ENCODE measurements around the gene OXLD1. TPM values are rescaled to one million over a fixed set of nuclear protein-coding genes. Genes with fewer than 3 reads are reported as not detected.

OXLD1 gene
- total RNA-seq (10 to 100 TPM; 30.9 to 67.0 (median 50.2) TPM), polyA plus RNA-seq (100 to 1,000 TPM in 2 of 3 donors, 1 to 10 TPM in 1; 3.7 to 166 (median 120) TPM)
- long read RNA-seq, donor 1, transcript OXLD1-201 (2 exons, 620 nt) = minor isoform, 7 of 30 reads
- long read RNA-seq, donor 1, transcript OXLD1-206 (1 exons, 1,600 nt) = major isoform, 11 of 30 reads
- long read RNA-seq, donor 1, transcript OXLD1-207 (2 exons, 821 nt) = minor isoform, 7 of 30 reads
- long read RNA-seq, donor 1, partial matches to known transcripts = 0 of 30 reads
- long read RNA-seq, donor 1, other reads (novel, unspliced or antisense) = 0 of 30 reads
- long read RNA-seq, donor 2, transcript OXLD1-206 (1 exons, 1,600 nt) = major isoform, 8 of 16 reads
- long read RNA-seq, donor 2, transcript OXLD1-207 (2 exons, 821 nt) = minor isoform, 6 of 16 reads
- long read RNA-seq, donor 2, partial matches to known transcripts = 0 of 16 reads
- long read RNA-seq, donor 2, other reads (novel, unspliced or antisense) = 0 of 16 reads
- long read RNA-seq, donor 3, partial matches to known transcripts = 0 of 8 reads
- long read RNA-seq, donor 3, other reads (novel, unspliced or antisense) = 0 of 8 reads
- long read RNA-seq, donor 4, transcript OXLD1-201 (2 exons, 620 nt) = minor isoform, 16 of 50 reads
- long read RNA-seq, donor 4, transcript OXLD1-206 (1 exons, 1,600 nt) = major isoform, 22 of 50 reads
- long read RNA-seq, donor 4, transcript OXLD1-207 (2 exons, 821 nt) = minor isoform, 6 of 50 reads
- long read RNA-seq, donor 4, partial matches to known transcripts = 0 of 50 reads
- long read RNA-seq, donor 4, other reads (novel, unspliced or antisense) = 1 of 50 reads
- long read RNA-seq, donor 5, transcript OXLD1-206 (1 exons, 1,600 nt) = major isoform, 19 of 56 reads
- long read RNA-seq, donor 5, transcript OXLD1-207 (2 exons, 821 nt) = minor isoform, 15 of 56 reads
- long read RNA-seq, donor 5, transcript OXLD1-201 (2 exons, 620 nt) = minor isoform, 13 of 56 reads
- long read RNA-seq, donor 5, partial matches to known transcripts = 0 of 56 reads
- long read RNA-seq, donor 5, other reads (novel, unspliced or antisense) = 0 of 56 reads
- long read RNA-seq, donor 6, transcript OXLD1-201 (2 exons, 620 nt) = major isoform, 15 of 36 reads
- long read RNA-seq, donor 6, transcript OXLD1-206 (1 exons, 1,600 nt) = minor isoform, 10 of 36 reads
- long read RNA-seq, donor 6, partial matches to known transcripts = 0 of 36 reads
- long read RNA-seq, donor 6, other reads (novel, unspliced or antisense) = 2 of 36 reads
- long read RNA-seq, donor 7, transcript OXLD1-206 (1 exons, 1,600 nt) = major isoform, 6 of 12 reads
- long read RNA-seq, donor 7, partial matches to known transcripts = 0 of 12 reads
- long read RNA-seq, donor 7, other reads (novel, unspliced or antisense) = 0 of 12 reads
- long read RNA-seq, donor 8, transcript OXLD1-206 (1 exons, 1,600 nt) = major isoform, 9 of 17 reads
- long read RNA-seq, donor 8, partial matches to known transcripts = 0 of 17 reads
- long read RNA-seq, donor 8, other reads (novel, unspliced or antisense) = 0 of 17 reads
- long read RNA-seq, donor 9, transcript OXLD1-206 (1 exons, 1,600 nt) = major isoform, 7 of 12 reads
- long read RNA-seq, donor 9, partial matches to known transcripts = 0 of 12 reads
- long read RNA-seq, donor 9, other reads (novel, unspliced or antisense) = 0 of 12 reads
- long read RNA-seq, donor 10, transcript OXLD1-206 (1 exons, 1,600 nt) = major isoform, 12 of 20 reads
- long read RNA-seq, donor 10, partial matches to known transcripts = 0 of 20 reads
- long read RNA-seq, donor 10, other reads (novel, unspliced or antisense) = 0 of 20 reads

DNA sequence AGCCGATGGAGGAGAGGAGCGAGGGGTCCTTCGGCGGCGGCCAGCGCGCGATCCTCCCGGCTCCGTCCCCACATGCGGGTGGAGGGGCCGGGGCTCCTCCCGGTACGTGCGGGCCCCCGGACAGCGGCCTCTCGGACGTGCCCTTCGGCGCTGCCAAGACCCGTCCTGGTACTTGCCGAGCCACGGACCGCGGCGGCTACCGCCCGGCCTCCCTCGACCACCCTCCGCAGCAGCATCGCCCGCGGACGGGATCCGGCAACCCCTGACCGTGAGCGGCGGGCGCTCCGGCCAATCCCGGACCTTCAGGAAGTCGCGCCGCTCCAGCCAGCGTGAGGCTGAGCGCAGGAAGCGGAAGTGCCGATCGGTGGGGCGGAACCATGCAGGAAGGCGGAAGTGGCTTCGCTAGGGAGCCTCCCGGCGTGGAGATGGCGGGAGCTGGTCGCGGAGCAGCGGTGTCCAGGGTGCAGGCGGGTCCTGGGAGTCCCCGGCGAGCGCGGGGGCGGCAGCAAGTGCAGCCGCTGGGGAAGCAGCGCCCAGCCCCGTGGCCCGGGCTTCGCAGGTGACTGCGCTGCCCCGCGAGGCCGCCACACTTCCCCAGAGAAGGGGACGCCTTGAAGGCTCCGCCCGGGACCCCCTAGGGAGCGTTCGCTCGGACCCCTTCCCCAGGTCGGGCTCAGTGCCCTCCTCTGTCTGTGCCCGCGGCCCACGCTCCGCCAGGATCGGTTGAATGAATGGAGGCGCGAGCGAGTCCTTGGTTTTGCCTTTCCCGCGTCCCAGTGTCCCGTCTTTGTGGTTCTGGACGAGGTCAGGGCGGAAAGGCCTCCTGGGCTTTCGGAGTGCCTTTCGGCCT is at the start of gene OXLD1, which contains the start of gene CCDC137:
Gene OXLD1 (minus strand): TSS at position 264 of the 850 bp plus-strand sequence. CDS start 28 bp downstream, at position 236.
Gene CCDC137 (plus strand): TSS at position 396 of the 850 bp plus-strand sequence. CDS start 30 bp downstream, at position 426.
- DNase-seq = peak; percentile 94 to 97 (median 96)
- TF ChIP-seq CTCF (IDR thresholded peaks at IDR 0.05) = peak in 1 of 6 experiments; percentile 2
- peak; percentile 50 to 64 for TF ChIP-seq POLR2A (IDR thresholded peaks at IDR 0.05)
- peaks cover 8 to 27% of the 10 kb centered on the region in 2 donors for H3K4me1 ChIP-seq (replicated peaks in 1 of 2)
- peak within 1 kb of the TSS in 4 of 5 donors; percentile 66 to 93 (median 76) for H3K27ac ChIP-seq
- intact Hi-C loops (cut with DNase I) = no loop called here
- H3K36me3 ChIP-seq (replicated peaks in 1 of 2) = peaks cover 0 to 34% of the 10 kb centered on the region in 2 donors
- WGBS, 4 donors = 0% methylated on average over 5 to 96 of the region's 96 CpGs
- peak within 1 kb of the TSS; percentile 37 to 99 (median 82) for H3K4me3 ChIP-seq
- H3K9me3 ChIP-seq (replicated peaks in 1 of 3) = no peaks in the 10 kb centered on the region
- no peaks in the 10 kb centered on the region for H3K27me3 ChIP-seq

DNA sequence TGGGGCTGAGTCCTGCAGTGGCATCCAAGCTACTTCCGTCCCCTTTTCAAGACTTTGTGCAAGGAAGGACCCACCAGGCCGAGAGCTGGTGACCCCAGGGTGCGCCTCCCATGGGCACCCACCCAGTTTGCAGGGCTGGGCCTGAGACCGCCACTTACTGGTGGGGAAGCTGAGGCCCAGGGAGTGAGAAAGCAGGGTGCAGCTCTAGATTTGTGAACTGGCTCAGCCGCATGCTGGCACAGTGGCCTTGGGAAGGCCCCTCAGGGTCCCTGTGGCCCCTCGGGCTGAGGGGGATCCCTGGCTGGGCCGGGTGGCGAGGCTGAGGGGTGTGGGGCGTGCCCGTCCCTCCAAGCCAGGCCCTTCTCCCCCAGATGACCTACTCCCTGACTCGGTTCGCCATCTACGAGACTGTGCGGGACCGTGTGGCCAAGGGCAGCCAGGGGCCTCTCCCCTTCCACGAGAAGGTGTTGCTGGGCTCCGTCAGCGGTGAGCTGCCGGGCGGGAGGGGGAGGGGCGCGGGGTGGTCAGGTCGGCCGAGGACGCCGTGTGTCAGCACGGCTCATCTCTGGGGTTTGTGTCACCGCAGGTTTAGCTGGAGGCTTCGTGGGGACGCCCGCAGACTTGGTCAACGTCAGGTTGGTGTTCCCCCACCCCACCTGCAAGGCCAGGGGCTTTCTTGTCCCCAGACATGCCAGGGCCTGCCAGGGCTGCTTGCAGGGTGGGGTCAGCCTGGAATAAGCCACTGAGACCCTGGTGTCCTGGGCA is 48.9 kb upstream of the OXLD1 start:
- Histone ChIP-seq H3K9me3 (replicated peaks in 1 of 3) (no peaks in the 10 kb centered on the region), H3K27ac (no peak overlapping the region), H3K36me3 (replicated peaks in 1 of 2) (no peaks in the 10 kb centered on the region), H3K27me3 (no peaks in the 10 kb centered on the region), H3K4me3 (no peak overlapping the region), H3K4me1 (replicated peaks in 1 of 2) (peaks cover 15 to 32% of the 10 kb centered on the region in 2 donors)
- 64 to 91% (median 87%) methylated on average over 6 to 32 of the region's 32 CpGs for WGBS, 4 donors
- TF ChIP-seq POLR2A (IDR thresholded peaks at IDR 0.05) = no peak
- no peak for TF ChIP-seq CTCF (IDR thresholded peaks at IDR 0.05)
- DNase-seq = peak in 3 of 7 donors; percentile 37 to 50 (median 40)
- intact Hi-C loops (cut with DNase I) = no loop called here

Data from adrenal gland (tissue), 19 donors.